ENCODE data around the gene MTF2. TPM values are rescaled to one million over a fixed set of nuclear protein-coding genes. Genes with fewer than 3 reads are reported as not detected.

MTF2 gene
- total and polyA plus RNA-seq, 9 of the 15 experiments (the other 6 are each of a cell fraction or from before 2014, with no cell fraction given): 29.3 to 124 (median 57.7) TPM

DNA sequence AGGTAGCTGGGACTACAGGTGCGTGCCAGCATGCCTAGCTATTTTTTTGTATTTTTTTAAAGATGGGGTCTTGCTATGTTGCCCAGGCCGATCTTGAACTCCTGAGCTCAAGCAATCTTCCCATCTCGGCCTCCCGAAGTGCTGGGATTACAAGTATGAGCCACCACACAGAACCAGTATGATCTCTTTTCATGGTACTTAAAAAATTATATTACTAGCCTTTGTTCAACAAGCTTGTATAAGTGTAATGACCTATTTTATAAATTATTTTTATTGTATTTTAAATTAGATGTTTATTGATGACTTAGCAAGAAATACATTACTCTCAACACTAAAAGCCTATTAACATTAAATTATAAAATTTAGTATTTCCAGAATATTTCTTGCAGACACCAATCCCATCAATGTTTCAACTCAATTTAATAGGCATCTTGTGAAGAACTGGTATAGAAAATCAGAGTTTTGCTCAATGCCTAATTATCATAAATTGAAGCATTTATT lies 36.0 kb upstream of the MTF2 start:
- POLR2A ChIA-PET: interaction anchor here (0.6 to 1.4 kb wide), 5 partner anchors 9 to 53 kb away, joined by 3 to 6 read pairs (median 4); partner anchors contain the start of gene MTF2
- no peaks in the 10 kb centered on the region for H3K9me3 ChIP-seq (replicated peaks; ENCODE audit: control insufficient read depth, insufficient read depth, low read depth, low read length)
- WGBS (ENCODE audit: insufficient coverage, low coverage, missing lambda C conversion rate): 69% methylated on average over 4 of the region's 4 CpGs
- peak overlapping the region in 1 of 2 experiments; percentile 52; a peak in 1 of 4 replicates for H3K9ac ChIP-seq (ENCODE audit: insufficient read depth in 1 of 2, low read depth in 2 of 2, low read length in 2 of 2)
- peak overlapping the region; percentile 72 for H3K4me2 ChIP-seq (ENCODE audit: insufficient read depth, low read length)
- H2AFZ ChIP-seq (ENCODE audit: low read depth, low read length): peak overlapping the region; percentile 97
- in situ Hi-C loops (cut with MboI): no loop called here
- peaks cover 0 to 3% of the 10 kb centered on the region in 2 experiments; a peak in 1 of 5 replicates for H3K4me1 ChIP-seq (replicated peaks in 1 of 2; ENCODE audit: control insufficient read depth in 2 of 2, insufficient read depth in 2 of 2, low read length in 2 of 2)
- FAIRE-seq: no peak
- no peaks in the 10 kb centered on the region for H3K9me1 ChIP-seq (ENCODE audit: control insufficient read depth, insufficient read depth, low read length)
- BruUV-seq (replicated peaks): no TSS peak
- no peaks in the 10 kb centered on the region for H3K27me3 ChIP-seq (ENCODE audit: control insufficient read depth in 2 of 2, insufficient read depth in 2 of 2, low read length in 2 of 2)
- peak overlapping the region; percentile 38; the same call in 1 of the 3 replicates for H3K27ac ChIP-seq (ENCODE audit: extremely low read depth, low read depth, low read length)
- H3K79me2 ChIP-seq (ENCODE audit: control insufficient read depth, insufficient read depth, low read length): no peaks in the 10 kb centered on the region
- intact Hi-C loops (cut with micrococcal nuclease): no loop called here
- DNase-seq (ENCODE audit: extremely low read depth in 1 of 4, low spot score in 3 of 4): no peak
- no peak for ATAC-seq
- no peaks in the 10 kb centered on the region for H3K36me3 ChIP-seq (ENCODE audit: control insufficient read depth, insufficient read depth, low read length)
- CTCF ChIA-PET (ENCODE audit: low intra/inter-chr PET ratio): no interaction called here
- no peaks in the 10 kb centered on the region for H4K20me1 ChIP-seq (replicated peaks; ENCODE audit: control insufficient read depth, insufficient read depth, low read length)
- H3K4me3 ChIP-seq: peak overlapping the region; percentile 29
- TF ChIP-seq ZNF316 (IDR thresholded peaks at IDR 0.05) (peak; percentile 93), ZNF274 (IDR thresholded peaks at IDR 0.05; ENCODE audit: borderline replicate concordance, low read depth, low read length) (no peak), TAF1 (IDR thresholded peaks at IDR 0.05; ENCODE audit: control insufficient read depth, extremely low read depth, insufficient read depth, low read length, severe bottlenecking) (no peak), PRMT5 (CRISPR knock-in tag; IDR thresholded peaks at IDR 0.05) (no peak), ZNF217 (CRISPR knock-in tag; IDR thresholded peaks at IDR 0.05) (no peak), RBM25 (IDR thresholded peaks at IDR 0.05; ENCODE audit: low read depth, low read length, severe bottlenecking) (peak; percentile 30), RBM15 (IDR thresholded peaks at IDR 0.05; ENCODE audit: insufficient read depth, low read length) (no peak), STAG1 (CRISPR knock-in tag; IDR thresholded peaks at IDR 0.05; ENCODE audit: borderline replicate concordance) (no peak), MAFF (IDR thresholded peaks at IDR 0.05; ENCODE audit: low read length) (peak; percentile 64), ZNF121 (CRISPR knock-in tag; conservative IDR thresholded peaks at IDR 0.05) (peak; percentile 70), LARP7 (IDR thresholded peaks at IDR 0.05) (no peak), C11orf30 (IDR thresholded peaks at IDR 0.05; ENCODE audit: low read depth) (peak; percentile 84)
- TF ChIP-seq, protein P1, sequence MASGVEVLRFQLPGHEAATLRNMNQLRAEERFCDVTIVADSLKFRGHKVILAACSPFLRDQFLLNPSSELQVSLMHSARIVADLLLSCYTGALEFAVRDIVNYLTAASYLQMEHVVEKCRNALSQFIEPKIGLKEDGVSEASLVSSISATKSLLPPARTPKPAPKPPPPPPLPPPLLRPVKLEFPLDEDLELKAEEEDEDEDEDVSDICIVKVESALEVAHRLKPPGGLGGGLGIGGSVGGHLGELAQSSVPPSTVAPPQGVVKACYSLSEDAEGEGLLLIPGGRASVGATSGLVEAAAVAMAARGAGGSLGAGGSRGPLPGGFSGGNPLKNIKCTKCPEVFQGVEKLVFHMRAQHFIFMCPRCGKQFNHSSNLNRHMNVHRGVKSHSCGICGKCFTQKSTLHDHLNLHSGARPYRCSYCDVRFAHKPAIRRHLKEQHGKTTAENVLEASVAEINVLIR (CRISPR knock-in tag; IDR thresholded peaks at IDR 0.05): no peak
- TF ChIP-seq, protein P2, sequence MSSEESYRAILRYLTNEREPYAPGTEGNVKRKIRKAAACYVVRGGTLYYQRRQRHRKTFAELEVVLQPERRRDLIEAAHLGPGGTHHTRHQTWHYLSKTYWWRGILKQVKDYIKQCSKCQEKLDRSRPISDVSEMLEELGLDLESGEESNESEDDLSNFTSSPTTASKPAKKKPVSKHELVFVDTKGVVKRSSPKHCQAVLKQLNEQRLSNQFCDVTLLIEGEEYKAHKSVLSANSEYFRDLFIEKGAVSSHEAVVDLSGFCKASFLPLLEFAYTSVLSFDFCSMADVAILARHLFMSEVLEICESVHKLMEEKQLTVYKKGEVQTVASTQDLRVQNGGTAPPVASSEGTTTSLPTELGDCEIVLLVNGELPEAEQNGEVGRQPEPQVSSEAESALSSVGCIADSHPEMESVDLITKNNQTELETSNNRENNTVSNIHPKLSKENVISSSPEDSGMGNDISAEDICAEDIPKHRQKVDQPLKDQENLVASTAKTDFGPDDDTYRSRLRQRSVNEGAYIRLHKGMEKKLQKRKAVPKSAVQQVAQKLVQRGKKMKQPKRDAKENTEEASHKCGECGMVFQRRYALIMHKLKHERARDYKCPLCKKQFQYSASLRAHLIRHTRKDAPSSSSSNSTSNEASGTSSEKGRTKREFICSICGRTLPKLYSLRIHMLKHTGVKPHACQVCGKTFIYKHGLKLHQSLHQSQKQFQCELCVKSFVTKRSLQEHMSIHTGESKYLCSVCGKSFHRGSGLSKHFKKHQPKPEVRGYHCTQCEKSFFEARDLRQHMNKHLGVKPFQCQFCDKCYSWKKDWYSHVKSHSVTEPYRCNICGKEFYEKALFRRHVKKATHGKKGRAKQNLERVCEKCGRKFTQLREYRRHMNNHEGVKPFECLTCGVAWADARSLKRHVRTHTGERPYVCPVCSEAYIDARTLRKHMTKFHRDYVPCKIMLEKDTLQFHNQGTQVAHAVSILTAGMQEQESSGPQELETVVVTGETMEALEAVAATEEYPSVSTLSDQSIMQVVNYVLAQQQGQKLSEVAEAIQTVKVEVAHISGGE (CRISPR knock-in tag; IDR thresholded peaks at IDR 0.05): no peak

All from K562 (cell line).